Sigmoid colon (tissue), 7 donors: ENCODE measurements around the gene SELENOM. TPM values are rescaled to one million over a fixed set of nuclear protein-coding genes. Genes with fewer than 3 reads are reported as not detected.

Experiments
- DNase-seq: peaks from one replicate; pipeline ENCODE4 v3.0.0-alpha.2; 2019
- H3K27ac ChIP-seq, 4 donors: fragments of 200-600 bp; sonication (generic); one replicate each; pipeline ENCODE4 v1.5.1; 2016 to 2019; ENCODE audit warnings: mild to moderate bottlenecking in 1 of 4
- H3K27me3 ChIP-seq, 3 donors: fragments of 200-600 bp; sonication (generic); one replicate each; pipeline ENCODE4 v1.5.1; 2019; ENCODE audit warnings: mild to moderate bottlenecking in 1 of 3
- H3K36me3 ChIP-seq, 4 donors: fragments of 200-600 bp; sonication (generic); one replicate each; pipeline ENCODE4 v1.5.1; 2016 to 2019
- H3K4me1 ChIP-seq, 4 donors: fragments of 200-600 bp; sonication (generic); one replicate each; pipeline ENCODE4 v1.5.1; 2017 to 2019
- H3K4me3 ChIP-seq, 4 donors: fragments of 200-600 bp; sonication (generic); one replicate each; pipeline ENCODE4 v1.5.1; 2017 to 2019; ENCODE audit warnings: mild to moderate bottlenecking in 2 of 4, moderate library complexity in 1 of 4
- H3K9me3 ChIP-seq, 4 donors: fragments of 200-600 bp in 3 of 4; sonication (generic) in 3 of 4; one replicate each; pipeline versions ENCODE4 v1.5.1 to v1.6.1; 2013 to 2019
- CTCF ChIP-seq, 4 experiments: fragments of 450-650 bp in 3 of 4; fragments of 200-600 bp in 1 of 4; IDR thresholded peaks; one replicate each; pipeline ENCODE4 v1.5.1; 2016 to 2019; ENCODE audit warnings: antibody characterized with exemption in 4 of 4, mild to moderate bottlenecking in 3 of 4, moderate library complexity in 2 of 4
- EP300 ChIP-seq, 4 donors: sonication (generic); formaldehyde crosslinking; IDR thresholded peaks; one replicate each; pipeline ENCODE4 v1.6.1; 2017; ENCODE audit warnings: antibody characterized with exemption in 4 of 4
- POLR2A ChIP-seq, 2 donors: fragments of 450-650 bp; IDR thresholded peaks; one replicate each; pipeline ENCODE4 v1.6.1; 2016; ENCODE audit warnings: antibody characterized with exemption in 2 of 2, mild to moderate bottlenecking in 2 of 2, moderate library complexity in 2 of 2
- POLR2AphosphoS5 ChIP-seq, 4 donors: sonication (generic); formaldehyde crosslinking; IDR thresholded peaks; one replicate each; pipeline ENCODE4 v1.6.1; 2017; ENCODE audit warnings: antibody characterized with exemption in 4 of 4
- WGBS, 2 donors: extraction: QIAGEN DNeasy Blood & Tissue Kit; methylation state at CpG; one replicate each; pipeline ENCODE4 v1.1.7; 2013; 5-methylcytosine and 5-hydroxymethylcytosine counted together
- intact Hi-C: fragments of 100-400 bp; cut with DNase I; formaldehyde crosslinking; loops from one replicate; pipeline ENCODE4 v1.15.1; 2023
- polyA plus RNA-seq, 3 donors: library from polyadenylated mRNA; stranded (reverse); fragments of 200-250 nt; gene quantifications; one replicate each; pipeline ENCODE4 v1.2.3, GENCODE V29; 2013
- total RNA-seq, 4 donors: library from RNA; depleted of rRNA; stranded (reverse); fragments of >200 nt; gene quantifications; one replicate each; pipeline ENCODE4 v1.1.0, GENCODE V29; 2016
- donor health status: healthy with polysubstance abuse.
- donor health status: Bipolar disorder and iron deficiency.
- donor health status: healthy.

The SELENOM gene
- total and polyA plus RNA-seq, 7 donors: 40.9 to 1,938 (median 868) TPM

- peak overlapping the region; percentile 73 to 98 (median 92) for H3K4me3 ChIP-seq
- WGBS, 2 donors: 58 to 60% methylated on average over 14 of the region's 14 CpGs
- intact Hi-C loops: loop anchor here (1.0 to 5.0 kb wide), 2 partner anchors 42 to 181 kb away; no protein-coding TSS in a partner anchor
- H3K27me3 ChIP-seq: no peaks in the 10 kb centered on the region
- no peak for TF ChIP-seq CTCF (IDR thresholded peaks at IDR 0.05)
- TF ChIP-seq POLR2A (IDR thresholded peaks at IDR 0.05): no peak
- TF ChIP-seq POLR2AphosphoS5 (IDR thresholded peaks at IDR 0.05): peak in 1 of 4 donors; percentile 3
- TF ChIP-seq EP300 (IDR thresholded peaks at IDR 0.05): peak in 1 of 4 donors; percentile 44
- DNase-seq: peak; percentile 82
- H3K27ac ChIP-seq: peak overlapping the region; percentile 96 to 100 (median 99)
- peaks cover 0 to 53% (median 44%) of the 10 kb centered on the region in 4 donors for H3K4me1 ChIP-seq
- H3K36me3 ChIP-seq: peaks cover 7 to 30% (median 11%) of the 10 kb centered on the region in 4 donors
- no peaks in the 10 kb centered on the region for H3K9me3 ChIP-seq
These were observed 614 bp downstream of the SELENOM start for GRCh38 chr22:31106731-31107177.

GRCh38 chr22:31106001-31106571, 1.3 kb downstream of the SELENOM start:
- Histone ChIP-seq H3K4me1 (peaks cover 0 to 57% (median 51%) of the 10 kb centered on the region in 4 donors), H3K27ac (peak overlapping the region; percentile 96 to 100 (median 99)), H3K27me3 (no peaks in the 10 kb centered on the region), H3K36me3 (peaks cover 8 to 35% (median 14%) of the 10 kb centered on the region in 4 donors), H3K4me3 (peak overlapping the region; percentile 73 to 98 (median 92)), H3K9me3 (no peaks in the 10 kb centered on the region)
- intact Hi-C loops: loop anchor here (5.0 kb wide), 1 partner anchor 181 kb away; no protein-coding TSS in a partner anchor
- peak; percentile 84 for DNase-seq
- 33 to 63% methylated on average over 4 of the region's 4 CpGs for WGBS, 2 donors
- TF ChIP-seq POLR2A (IDR thresholded peaks at IDR 0.05): no peak
- TF ChIP-seq POLR2AphosphoS5 (IDR thresholded peaks at IDR 0.05): peak in 3 of 4 donors; percentile 2 to 57 (median 44)
- TF ChIP-seq EP300 (IDR thresholded peaks at IDR 0.05): no peak
- TF ChIP-seq CTCF (IDR thresholded peaks at IDR 0.05): peak in 2 of 4 experiments; percentile 13 to 35

- H3K27me3 ChIP-seq: no peaks in the 10 kb centered on the region
- WGBS, 2 donors: 73 to 78% methylated on average over 11 of the region's 11 CpGs
- peak; percentile 79 for DNase-seq
- peak in 1 of 4 donors; percentile 64 for TF ChIP-seq EP300 (IDR thresholded peaks at IDR 0.05)
- TF ChIP-seq CTCF (IDR thresholded peaks at IDR 0.05): no peak
- TF ChIP-seq POLR2A (IDR thresholded peaks at IDR 0.05): no peak
- peak; percentile 16 to 64 (median 36) for TF ChIP-seq POLR2AphosphoS5 (IDR thresholded peaks at IDR 0.05)
- H3K9me3 ChIP-seq: no peaks in the 10 kb centered on the region
- peak overlapping the region; percentile 96 to 100 (median 99) for H3K27ac ChIP-seq
- intact Hi-C loops: loop anchor here (1.0 to 5.0 kb wide), 2 partner anchors 15 to 182 kb away; no protein-coding TSS in a partner anchor
- H3K4me3 ChIP-seq: peak overlapping the region; percentile 73 to 98 (median 92)
- peaks cover 0 to 63% (median 58%) of the 10 kb centered on the region in 4 donors for H3K4me1 ChIP-seq
- peaks cover 15 to 42% (median 21%) of the 10 kb centered on the region in 4 donors for H3K36me3 ChIP-seq
These were observed 2.0 kb downstream of the SELENOM start for GRCh38 chr22:31105282-31105929.

GRCh38 chr22:31104869-31105268, 2.5 kb downstream of the SELENOM start:
- peak in 3 of 4 experiments; percentile 42 to 83 (median 54) for TF ChIP-seq CTCF (IDR thresholded peaks at IDR 0.05)
- TF ChIP-seq EP300 (IDR thresholded peaks at IDR 0.05): no peak
- TF ChIP-seq POLR2A (IDR thresholded peaks at IDR 0.05): no peak
- peak; percentile 62 to 93 (median 74) for TF ChIP-seq POLR2AphosphoS5 (IDR thresholded peaks at IDR 0.05)
- peak overlapping the region; percentile 73 to 98 (median 92) for H3K4me3 ChIP-seq
- DNase-seq: peak; percentile 83
- WGBS, 2 donors: 50 to 79% methylated on average over 35 of the region's 35 CpGs
- intact Hi-C loops: loop anchor here (1.0 to 5.0 kb wide), 2 partner anchors 15 to 182 kb away; no protein-coding TSS in a partner anchor
- H3K36me3 ChIP-seq: peaks cover 20 to 47% (median 26%) of the 10 kb centered on the region in 4 donors
- peak overlapping the region; percentile 96 to 100 (median 99) for H3K27ac ChIP-seq
- H3K27me3 ChIP-seq: no peaks in the 10 kb centered on the region
- peaks cover 0 to 69% (median 63%) of the 10 kb centered on the region in 4 donors for H3K4me1 ChIP-seq
- H3K9me3 ChIP-seq: no peaks in the 10 kb centered on the region
